GM18499 (cell line): Measurements from ENCODE around the gene TNFRSF11A.

Experiments
- ATAC-seq: cut with Tn5 transposase; IDR thresholded peaks from one replicate; pipeline ENCODE4 v1.9.1; 2021; ENCODE audit warnings: moderate number of reproducible peaks; ENCODE audit not compliant: insufficient read depth, unreplicated experiment

Gene TNFRSF11A

DNA sequence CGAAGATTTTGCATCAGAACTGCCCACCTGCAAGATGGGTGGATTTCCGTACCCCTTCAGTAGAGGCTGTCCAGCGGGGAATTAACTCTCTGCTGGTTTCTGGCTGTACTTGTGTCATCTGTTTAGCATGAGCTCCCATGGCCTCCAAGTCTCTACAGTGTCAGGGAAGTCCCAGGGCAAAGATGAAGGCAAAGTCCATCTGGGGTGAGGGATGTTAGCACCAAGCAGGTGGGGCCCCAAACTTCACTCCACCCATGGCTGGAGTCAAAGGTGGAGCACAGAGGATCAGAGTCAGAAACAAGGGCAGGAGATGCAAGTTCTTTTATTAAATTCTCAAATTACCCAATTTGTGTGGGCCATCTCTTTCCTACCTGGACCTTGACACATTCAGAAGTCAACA, 78.0 kb downstream of the TNFRSF11A start:
- ATAC-seq: no peak

DNA sequence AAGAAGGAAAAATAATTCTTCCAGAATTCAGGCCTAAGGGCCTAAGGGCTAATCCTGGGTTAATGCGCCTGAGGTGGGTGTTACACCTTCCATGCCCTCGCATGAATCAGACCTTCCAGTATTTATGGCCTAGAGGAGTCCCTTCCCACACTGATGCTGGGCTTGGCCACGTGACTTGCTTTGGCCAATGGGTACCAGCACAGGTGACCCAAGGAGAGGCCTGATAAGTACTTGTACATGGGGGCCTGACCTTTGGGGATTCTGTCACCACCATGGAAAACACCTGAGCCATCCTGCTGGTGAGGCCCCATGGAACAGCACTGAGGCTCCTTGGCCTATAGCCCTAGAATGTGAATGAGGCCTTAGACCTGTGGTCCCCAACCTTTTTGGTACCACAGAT, 79.8 kb downstream of the TNFRSF11A start:
- no peak for ATAC-seq

DNA sequence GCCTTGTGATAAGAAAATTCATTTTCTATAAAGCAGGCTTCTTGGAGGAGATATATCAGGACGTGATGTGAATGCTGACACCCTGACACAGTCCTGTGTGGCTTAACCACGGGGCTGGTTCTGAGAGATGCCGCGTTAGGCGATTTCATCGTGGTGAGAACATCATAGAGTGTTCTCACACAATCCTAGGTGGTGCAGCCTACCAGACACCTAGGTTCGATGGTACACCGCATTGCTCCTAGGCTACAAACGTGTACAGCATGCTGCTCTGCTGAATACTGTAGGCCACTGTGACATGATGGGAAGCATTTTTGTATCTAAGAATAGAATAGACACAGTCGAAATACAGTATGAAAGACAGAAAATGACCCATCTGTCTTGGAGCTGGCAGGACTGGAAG, 82.5 kb downstream of the TNFRSF11A start:
- ATAC-seq: no peak

DNA sequence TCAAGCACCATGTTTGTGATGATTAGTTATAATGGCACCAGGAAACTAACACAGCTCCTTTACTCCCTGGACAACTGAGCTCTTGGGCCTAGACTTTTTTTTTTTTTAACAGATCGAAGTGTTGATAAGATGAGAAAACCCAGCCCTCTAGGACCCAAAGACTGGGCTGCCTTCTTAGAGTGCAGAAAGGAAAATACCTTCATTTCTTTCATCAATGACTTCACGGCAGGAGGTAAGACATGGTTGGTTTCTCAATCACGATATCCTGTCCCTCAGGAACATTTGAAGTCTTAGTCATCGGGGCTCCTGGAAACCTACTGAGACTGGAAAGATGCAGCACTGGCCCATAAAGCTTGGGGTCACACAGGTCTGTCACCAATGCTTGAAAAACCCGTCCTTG, 84.7 kb downstream of the TNFRSF11A start:
- no peak for ATAC-seq

DNA sequence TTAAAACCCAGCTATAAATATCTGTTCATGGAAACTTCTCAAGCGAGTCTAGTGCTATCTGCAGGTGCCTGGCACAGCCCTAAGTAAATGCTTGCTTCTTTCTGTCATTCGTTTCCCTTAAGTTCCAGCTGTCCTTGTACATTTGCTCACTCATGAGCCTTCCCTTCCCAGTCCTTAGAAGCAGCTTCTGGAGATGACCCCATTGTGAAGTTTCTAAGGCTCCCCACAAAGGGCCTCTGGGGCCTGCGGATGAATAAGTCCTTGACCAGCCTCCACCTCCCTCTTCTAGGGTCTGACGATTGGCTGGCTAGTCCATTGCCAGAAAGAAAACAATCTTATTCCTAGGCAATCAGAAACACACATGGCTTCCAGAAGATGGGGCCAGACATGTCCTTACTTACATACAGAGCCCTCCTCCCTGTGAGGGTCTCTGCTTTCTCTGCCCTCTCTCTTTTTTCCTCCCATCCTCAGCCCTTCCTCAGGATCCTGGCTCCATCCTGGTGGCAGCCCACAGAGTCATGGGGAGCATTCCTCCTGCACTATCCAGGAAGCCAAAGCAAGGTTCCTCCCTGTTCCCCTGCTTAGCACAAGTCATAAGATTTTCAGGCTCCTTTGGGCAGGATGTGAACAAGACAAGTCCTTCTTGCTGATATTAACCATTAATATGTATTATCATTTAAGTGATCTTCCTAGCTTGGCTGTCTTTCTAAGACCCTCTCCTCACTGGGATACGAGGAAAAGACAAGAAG, 87.3 kb downstream of the TNFRSF11A start:
- no peak for ATAC-seq

DNA sequence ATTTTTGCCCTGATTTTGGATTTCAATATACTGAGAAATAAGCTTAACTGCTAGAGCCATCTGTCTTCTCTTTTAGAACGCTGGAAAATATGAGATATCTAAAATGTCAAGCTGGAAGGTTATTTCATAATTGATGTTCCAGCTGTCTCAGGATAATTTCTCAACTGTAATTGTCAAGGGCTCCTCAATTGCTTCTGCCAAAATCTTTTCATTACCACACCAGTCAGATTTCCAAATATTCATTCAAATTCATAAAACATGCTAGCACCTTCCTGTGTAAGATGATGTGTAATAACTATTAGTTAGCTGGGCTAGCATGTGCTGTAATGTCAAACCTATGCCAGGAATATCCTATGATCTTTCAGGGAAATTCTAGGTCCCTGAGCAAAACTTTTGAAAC, 88.1 kb downstream of the TNFRSF11A start:
- ATAC-seq: no peak

DNA sequence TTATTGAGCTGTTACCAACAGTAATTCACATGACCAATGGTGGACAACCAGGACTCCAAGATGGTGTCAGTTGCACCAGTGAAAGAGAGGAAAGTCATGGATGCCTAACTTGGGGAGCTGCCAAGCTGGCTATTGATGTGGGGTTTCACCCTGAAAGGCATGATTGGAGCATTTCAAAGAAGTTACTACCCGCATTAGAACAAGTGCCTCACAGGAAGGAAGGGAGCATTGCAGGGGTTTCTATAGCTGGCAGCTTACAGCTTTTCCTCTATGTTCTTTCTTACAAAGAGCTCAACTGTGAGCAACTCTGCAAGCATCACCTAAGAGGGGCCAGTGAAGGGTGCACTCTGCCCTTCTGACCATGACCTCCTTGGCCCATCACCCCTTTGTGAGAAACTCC, 93.1 kb downstream of the TNFRSF11A start:
- no peak for ATAC-seq

DNA sequence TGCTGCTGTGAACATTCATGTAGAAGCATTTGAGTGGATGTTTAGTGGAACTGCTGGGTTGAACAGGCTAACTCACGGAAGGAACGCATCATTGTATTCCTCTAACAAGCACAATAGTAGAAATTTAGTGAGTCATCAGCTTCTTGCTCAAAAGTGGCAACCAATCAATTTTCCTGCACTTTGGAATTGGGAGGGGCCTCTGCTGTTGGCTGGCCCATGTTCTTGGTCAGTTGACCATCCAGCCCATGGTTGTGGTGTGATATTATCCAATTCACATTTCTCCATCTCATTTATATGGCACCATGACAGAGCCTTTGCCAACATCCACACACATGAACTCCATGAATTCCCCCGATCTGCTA, 95.0 kb downstream of the TNFRSF11A start:
- no peak for ATAC-seq

DNA sequence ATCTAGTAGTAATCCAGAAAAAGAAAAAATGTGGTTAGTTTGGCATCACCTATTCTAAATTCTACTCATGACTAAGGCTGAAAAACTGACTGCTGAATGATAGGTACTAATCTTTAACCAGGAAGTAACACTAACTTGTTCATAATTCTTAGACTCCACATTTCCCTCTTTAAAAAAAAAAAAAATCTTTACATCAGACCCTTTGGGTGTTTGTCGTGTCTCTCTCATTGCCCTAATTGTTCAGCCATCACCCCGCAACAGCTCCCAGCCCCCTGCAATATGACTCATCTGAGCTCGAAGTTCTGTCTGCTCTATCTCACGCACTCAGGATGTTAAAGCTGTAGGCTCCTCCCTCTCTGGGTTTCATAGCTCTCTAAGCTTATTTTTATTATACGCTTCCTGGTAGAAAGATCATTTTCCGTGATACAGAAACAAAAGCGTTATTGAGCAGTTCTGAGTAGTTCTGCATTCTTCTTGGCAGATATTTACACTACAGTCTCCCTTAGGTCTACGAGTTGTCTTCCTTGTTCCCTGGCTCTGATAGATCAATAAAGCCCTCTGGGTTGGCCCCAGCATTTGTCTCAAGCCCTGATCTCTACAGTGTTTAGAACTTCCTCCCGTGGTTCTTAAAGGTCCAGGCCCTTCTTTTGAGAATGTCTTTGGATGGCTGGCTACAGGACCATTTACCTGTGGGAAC, 95.6 kb downstream of the TNFRSF11A start:
- peak; percentile 84 for ATAC-seq

DNA sequence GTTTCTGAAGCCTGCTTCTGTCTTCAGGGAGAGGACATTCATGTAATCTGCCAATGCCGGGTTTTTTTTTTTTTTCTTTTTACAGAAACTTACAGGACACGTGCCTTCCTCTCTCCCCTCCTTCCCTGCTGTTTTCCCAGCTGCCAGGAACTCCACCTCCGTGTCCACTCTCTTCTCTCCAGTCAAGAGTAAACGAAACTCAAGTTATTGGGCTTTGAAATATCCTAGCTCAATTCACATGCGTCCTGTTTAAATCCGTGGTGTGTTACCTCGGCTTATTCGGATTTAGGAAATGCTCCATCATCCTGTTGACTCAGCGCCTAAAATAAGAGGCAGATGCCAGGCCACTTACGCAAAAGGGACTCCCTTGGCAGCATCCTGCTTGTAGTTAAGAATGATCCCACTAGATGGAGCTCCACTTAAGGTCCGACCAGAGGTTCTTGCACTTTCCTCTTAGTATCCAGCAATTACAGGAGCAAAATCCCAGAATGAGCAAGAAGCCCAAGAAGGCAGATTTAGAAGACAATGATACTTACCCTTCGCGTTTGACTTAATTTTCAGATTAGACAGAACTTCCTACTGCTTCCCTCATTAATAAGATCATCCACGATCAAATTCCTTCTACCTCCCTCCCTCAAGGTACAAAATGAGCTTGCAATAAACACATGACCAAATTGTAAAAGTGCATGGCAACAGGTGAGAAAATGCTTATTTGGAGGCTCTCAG, 100.5 kb downstream of the TNFRSF11A start:
- no peak for ATAC-seq

DNA sequence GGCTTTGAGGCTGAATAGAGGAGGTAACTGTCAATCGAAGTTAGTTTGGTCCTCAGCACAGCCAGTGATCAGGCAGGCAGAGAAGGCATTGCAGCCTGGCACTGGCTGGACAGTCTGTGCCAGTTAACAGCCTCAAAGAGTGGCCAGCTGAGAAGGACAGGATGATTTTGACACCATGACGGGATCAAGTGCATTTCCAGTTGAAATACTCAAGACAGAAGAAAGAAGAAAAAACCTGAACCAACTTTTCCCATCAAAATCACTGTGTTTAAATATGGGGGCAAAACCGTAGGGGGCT, 101.0 kb downstream of the TNFRSF11A start:
- ATAC-seq: no peak

DNA sequence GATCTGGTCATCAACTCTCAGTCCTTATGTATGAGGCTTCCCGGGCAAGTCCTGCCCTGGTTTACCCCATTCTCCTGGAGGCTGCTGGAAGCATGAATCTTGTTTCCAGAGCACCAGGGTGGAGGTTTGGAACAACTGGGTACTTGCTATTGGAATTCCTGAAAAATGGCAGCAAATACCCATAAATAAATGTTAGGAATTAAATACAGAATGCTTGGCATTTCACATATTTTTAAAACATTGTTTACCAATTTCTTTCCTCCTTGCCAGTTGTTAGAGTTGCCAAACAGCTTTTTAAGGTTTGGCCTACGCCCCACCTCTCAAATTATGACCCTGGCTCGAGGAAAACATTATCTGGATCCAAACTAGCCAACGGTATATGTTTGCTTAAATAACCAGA, 107.1 kb downstream of the TNFRSF11A start:
- ATAC-seq: no peak

DNA sequence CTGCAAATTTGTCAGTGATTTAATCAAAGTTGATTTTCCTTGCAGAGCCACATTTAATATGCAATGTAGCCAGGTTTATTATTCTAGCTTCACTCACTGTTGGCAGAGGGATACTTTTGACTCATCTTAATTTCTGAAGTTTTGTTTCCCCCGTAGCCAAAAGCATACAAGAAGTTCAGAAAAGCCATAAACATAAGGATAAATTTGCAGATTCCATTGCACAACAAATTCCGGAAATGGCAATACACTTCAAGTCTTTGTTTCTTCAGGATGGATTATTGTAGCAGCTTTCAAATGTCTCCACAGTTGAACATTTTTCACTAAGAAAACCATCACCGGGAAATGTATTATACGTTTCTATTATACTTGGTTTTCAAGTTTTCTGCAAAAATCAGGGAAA, 109.7 kb downstream of the TNFRSF11A start:
- ATAC-seq: no peak

DNA sequence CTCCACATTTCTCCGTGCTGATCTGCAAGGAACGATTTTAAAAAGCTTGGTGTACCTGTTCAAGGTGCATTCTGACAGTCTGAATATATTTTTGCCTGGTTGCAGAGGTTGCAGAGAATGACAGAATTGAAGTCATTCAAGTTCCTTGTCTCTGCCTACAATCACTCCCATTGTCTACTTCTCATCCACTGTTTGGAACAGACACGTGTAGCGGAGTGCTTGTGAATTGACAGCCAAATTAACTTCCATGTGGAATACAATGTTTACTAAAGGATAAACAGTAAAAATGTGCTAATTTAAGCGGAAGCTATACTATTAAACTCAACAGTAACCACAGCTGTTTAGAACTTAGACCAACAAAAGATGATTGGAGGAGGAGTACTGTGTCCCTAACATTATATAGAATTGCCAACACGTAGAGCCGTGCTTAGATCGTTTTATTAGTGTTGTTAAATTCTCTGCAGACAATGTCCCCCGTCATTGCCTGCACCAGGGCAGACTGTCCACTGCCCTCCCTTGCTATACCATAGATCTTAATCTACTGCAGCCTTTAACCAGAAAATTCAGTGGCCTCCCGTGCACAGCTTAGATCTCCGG, 110.4 kb downstream of the TNFRSF11A start:
- ATAC-seq: no peak

DNA sequence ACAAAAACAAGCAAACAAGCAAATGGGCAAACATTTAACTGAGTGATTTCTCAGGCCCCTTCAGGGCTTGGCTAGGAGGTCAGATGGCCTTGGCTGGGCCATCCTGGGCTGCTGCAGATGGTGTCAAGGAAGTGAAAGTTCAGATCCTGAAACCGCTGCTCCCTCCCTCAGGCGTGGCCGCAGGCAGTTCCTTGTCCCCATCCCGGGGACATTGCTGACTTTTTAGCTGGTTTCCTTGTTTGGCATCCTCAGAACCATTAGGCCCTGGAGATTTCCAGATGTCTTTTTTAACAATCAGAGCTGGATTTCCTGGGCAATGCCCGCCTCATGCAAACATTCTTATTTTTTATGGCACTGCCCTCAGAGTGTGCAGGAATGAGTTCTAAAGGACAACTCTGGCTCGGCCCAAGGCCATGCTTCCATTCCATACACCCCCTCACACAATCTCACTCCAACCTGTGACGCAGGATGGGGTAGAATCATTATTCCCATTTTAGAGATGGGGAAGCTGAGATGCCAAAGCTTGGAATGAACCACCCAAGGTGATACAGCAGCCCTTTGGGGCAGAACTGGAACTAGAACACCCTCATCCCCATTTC, 111.6 kb downstream of the TNFRSF11A start:
- ATAC-seq: no peak

DNA sequence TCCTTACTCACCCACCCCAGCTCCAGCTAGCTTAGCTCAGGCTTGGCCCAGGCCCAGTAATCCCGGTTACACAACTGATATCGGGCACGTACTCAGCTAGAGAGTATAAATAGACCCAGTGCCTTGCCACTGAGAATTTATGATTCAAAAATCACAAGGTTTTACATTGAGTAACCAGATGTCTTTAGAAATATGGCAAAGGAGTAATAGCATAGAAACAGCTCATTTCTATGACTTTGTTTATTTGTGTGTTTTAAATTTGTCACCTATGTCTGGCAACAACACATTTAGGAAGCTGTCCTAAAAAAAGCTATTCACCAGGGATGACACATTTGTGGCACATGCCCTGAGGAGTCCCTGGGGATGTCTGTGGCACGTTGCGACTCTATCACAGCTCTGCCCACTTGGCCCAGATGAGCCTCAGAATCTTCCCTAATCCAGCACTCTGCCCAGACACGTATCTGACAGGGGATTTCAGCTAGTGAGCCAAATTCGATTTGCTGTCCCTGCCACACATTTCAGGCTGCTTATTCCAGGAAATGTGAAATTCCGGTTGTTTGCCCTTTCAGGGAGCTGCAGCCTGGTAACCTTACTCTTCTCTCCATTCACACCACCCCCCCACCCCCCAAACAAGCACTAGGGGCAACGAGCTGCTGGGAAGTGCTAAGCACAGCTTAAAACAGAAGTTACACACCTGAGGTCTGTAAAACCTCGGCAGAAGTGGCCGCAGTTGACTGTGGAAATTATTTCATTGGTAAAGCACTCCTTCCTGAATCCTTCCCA, 112.3 kb downstream of the TNFRSF11A start:
- no peak for ATAC-seq

DNA sequence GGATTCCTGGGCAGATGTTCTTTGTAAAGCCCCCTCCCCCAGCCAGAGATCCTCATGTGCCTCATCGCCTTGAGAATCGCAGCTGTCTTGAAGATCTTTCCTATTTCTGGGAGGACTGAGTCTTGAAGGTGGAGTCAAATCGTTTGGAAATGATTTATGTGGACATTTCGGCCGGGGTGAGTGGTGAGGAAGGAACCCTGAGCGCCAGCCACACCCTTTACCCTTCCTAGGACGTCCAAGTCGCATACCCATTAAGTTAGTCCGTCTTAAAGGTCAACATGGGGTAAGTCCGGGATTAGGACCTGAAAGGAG, 112.9 kb downstream of the TNFRSF11A start:
- ATAC-seq: no peak

DNA sequence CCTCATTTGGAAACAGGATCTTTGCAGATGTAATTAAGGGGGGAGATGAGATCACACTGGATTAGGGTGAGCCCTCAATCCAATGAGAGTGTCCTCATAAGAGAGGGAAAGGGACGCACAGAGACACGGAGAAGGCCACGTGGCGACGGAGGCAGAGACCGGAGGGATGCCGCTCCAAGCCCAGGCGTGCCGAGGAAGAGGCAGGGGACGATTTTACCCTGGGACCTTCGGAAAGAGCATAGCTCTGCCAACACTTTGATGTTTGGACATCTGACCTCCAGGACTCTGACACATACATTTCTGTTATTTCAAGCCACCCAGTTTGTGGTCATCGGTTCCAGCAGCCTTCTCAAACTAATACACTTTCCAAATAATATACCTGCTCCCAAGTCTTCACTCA, 113.3 kb downstream of the TNFRSF11A start:
- ATAC-seq: no peak

DNA sequence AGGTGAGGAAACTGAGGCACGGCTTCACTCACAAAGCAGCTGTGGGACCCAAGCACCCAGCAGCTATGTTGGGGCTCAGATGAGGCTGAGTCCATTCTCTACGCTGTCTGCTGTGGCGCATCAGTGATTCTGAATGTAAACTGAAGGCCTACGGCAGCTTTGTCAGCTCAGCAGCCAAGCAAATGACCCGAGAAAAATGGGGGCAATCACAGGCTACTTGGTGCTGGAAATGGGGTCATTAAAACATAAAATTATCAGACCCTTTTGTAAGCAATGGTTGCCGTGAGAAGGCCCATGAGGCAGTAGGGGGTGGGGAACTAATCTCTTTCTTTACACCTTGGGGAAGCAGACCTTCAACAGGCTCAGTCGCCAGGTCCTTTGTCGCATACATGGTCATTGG, 113.8 kb downstream of the TNFRSF11A start:
- ATAC-seq: no peak
